Skin epidermis (tissue), 12 donors: Measurements from ENCODE around the gene HIVEP3.
A peak's percentile ranks its signal among the peaks of the same experiment; 100 is the strongest.

Experiments used
- H3K27ac ChIP-seq, 21 experiments: fragments of 200-600 bp; sonication (generic) in 11 of 21; one replicate each; pipeline ENCODE4 v1.5.0; 2020; ENCODE audit warnings: mild to moderate bottlenecking in 3 of 21, inconsistent platforms in 2 of 21, moderate library complexity in 2 of 21
- H3K4me3 ChIP-seq, 7 experiments: fragments of 200-600 bp; sonication (generic) in 2 of 7; one replicate each; pipeline ENCODE4 v1.5.0; 2020; ENCODE audit warnings: inconsistent platforms in 2 of 7, mild to moderate bottlenecking in 2 of 7, moderate library complexity in 1 of 7

HIVEP3 gene

GRCh38 chr1:41514381-41514780 lies 404.3 kb downstream of the HIVEP3 start:
- H3K27ac ChIP-seq, result no peak overlapping the region

DNA sequence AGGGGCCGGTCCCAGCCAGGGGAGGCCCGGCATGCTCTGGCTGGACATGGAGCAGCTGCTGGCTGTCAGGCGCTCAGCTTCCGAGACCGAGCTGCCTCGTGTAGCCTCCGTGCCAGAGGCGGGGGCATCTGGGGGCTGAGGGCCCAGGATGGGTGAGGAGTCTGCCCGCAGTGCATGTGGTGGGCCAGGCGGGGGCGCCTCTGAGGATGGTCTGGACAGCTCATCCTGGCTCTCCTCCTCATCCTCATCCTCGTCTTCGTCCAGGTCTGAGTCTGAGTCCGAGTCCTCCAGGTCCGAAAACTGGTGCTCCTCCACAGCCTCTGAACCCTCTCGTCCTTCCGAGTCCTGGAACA lies 405.4 kb downstream of the HIVEP3 start:
- Histone ChIP-seq H3K4me3 (no peak overlapping the region), H3K27ac (no peak overlapping the region)

More at GRCh38 chr1:41514381-41514780, 404.3 kb downstream of the HIVEP3 start:
- H3K4me3 ChIP-seq, result no peak overlapping the region

DNA sequence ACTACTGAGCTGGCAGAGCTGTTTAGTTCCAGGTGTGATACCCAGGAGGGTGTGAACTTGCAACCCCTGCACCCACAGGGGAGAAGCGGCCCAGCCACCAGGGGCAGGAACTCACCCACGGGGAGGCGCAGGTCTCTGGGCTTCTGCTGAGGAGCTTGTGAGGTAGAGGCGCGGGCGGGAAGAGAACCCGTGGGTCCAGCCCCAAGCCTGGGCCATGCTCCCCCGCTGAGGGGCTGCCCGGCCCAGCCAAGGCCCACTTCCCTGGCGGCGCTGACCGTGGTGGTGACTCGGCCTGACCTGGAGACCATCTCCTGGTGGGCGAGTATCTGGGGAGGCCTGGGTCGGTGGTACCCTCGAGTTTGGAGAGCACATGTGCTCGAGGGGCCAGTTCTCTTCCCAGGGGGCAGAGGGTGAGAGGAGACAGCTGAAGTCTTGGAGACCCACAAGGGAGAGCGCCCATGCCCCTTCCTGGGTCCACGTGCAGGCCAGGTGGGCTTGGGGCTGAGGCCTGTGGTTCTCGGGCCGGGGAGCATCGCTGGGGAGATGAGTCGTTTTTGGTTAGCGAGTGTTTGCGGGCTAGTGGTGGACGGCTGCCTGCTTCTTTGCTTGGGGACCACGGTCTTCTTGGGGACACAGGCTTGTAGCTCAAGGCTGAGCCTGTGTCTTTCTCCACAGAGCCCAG lies 405.9 kb downstream of the HIVEP3 start:
- H3K4me3 ChIP-seq, result no peak overlapping the region
- H3K27ac ChIP-seq, result no peak overlapping the region

DNA sequence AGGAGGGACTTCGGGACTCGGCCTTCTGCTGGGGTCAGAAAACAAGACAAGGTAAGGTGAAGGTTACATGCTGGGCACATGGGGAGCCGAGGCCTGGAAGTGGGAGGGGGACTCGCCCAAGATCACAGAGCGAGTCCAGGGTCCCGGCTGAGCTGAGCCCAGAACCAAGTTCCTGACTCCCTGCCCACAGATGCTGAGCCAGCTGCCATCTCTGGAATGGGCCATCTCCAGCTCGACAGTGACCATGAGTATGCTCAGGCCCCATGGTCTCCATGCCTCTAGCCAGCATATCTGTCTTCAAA lies 407.5 kb downstream of the HIVEP3 start:
- Histone ChIP-seq H3K27ac (no peak overlapping the region), H3K4me3 (no peak overlapping the region)

GRCh38 chr1:41510531-41511238 lies 408.0 kb downstream of the HIVEP3 start:
- Histone ChIP-seq H3K4me3 (no peak overlapping the region), H3K27ac (no peak overlapping the region)

GRCh38 chr1:41509270-41509671 lies 409.5 kb downstream of the HIVEP3 start:
- Histone ChIP-seq H3K4me3 (no peak overlapping the region), H3K27ac (no peak overlapping the region)

- peak overlapping the region in 1 of 21 experiments; percentile 5 for H3K27ac ChIP-seq
- no peak overlapping the region for H3K4me3 ChIP-seq
Measured at GRCh38 chr1:41508290-41508689, 410.4 kb downstream of the HIVEP3 start.

- H3K27ac ChIP-seq, result peak overlapping the region in 1 of 21 experiments; percentile 5
- no peak overlapping the region for H3K4me3 ChIP-seq
Measured at GRCh38 chr1:41507836-41508235, 410.9 kb downstream of the HIVEP3 start.

DNA sequence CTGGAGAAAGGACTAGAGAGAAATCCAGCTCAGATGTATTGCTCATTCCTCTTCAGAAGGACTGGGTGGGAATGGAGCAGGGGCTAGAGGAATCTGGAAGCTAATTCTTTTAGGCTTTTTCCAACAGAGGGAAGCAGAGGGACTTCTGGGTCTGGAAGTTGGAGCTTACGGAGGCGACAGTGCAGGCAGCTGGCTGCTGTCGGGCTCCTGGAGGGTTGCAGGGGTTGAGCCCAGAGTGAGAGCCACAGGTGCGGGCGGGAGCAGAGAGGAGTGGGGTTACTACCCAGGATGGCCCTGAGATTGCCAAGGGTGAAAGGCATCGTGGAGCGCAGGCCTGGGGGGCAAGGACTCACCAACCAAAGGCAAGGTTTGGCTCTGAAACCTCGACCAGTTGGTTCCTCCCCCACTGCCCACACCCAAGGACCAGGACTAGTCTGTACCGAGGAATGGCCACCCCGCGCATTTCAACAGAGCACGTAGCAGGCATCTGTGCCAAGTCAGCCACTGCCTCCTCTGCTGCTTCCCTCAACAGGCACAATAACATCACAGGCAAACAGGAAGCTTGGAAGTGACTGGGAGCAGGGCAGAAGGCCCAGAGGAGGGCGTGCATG lies 411.5 kb downstream of the HIVEP3 start:
- Histone ChIP-seq H3K27ac (no peak overlapping the region), H3K4me3 (no peak overlapping the region)

DNA sequence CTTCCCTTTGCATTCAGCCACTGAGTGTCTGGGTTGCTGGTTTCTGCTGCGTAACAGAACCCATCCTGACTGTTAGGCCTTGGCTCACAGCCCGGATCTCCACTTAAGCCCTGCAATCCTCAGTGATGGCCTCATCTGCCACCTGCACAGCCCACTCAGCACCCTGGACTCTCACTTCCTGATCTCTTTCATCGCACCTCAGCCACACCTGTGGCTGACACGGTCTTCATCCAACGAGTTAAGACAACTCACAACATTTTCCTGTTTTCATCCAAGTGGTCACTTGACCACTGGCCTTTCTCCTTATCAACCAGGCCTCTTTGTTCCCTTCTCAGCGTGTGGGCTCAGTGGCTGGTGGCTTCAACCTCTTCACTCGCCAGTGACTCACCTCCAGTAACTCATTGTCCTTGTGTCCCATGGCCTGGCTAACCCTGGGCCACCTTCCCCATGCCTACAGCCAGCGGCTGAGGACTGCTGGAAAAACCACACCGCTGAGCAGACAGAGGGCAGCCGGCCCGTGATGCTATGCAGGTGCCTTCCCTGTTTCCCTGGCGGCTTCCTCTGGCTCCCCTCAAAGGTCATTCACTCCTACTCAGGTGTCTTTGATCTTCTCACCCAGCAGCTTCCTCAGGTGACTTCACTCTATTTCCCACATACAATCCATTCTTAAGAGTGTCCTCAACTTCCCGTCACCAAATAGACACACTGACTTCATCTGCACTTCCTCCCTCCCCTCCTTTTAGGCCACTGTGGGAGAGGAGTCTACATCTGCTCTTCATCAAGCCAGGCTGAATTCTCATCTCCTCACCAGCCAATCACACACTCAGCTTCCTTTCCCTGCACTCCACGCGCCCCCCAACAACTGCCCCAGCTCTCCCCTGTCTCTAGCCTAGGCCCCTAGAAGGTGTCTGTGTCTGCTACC lies 414.3 kb downstream of the HIVEP3 start:
- no peak overlapping the region for H3K4me3 ChIP-seq
- H3K27ac ChIP-seq, result peak overlapping the region in 3 of 21 experiments; percentile 18 to 34 (median 27)

GRCh38 chr1:41503538-41504113 lies 415.1 kb downstream of the HIVEP3 start:
- peak overlapping the region in 5 of 21 experiments; percentile 18 to 34 (median 28) for H3K27ac ChIP-seq
- no peak overlapping the region for H3K4me3 ChIP-seq

DNA sequence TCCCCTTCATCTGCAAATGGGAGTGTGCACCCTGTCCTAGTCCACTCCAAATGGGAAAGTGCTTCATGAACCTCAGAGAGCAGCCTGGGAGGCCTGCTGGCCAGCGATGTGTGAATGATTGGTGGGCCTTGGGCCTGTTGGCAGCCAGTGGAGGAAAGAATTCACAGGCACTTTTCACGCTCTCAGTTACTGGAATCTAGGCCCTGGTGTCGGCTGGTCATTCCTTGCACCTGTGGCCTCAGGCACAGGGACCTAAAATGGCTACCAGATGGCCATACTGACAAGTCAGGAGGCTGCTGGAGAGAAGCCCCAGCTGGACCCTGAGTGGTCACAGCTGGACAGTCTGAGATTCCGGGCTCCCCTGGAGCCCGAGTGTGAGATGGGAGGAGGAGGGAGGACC lies 415.8 kb downstream of the HIVEP3 start:
- Histone ChIP-seq H3K4me3 (no peak overlapping the region), H3K27ac (peak overlapping the region in 3 of 21 experiments; percentile 18 to 31 (median 28))

DNA sequence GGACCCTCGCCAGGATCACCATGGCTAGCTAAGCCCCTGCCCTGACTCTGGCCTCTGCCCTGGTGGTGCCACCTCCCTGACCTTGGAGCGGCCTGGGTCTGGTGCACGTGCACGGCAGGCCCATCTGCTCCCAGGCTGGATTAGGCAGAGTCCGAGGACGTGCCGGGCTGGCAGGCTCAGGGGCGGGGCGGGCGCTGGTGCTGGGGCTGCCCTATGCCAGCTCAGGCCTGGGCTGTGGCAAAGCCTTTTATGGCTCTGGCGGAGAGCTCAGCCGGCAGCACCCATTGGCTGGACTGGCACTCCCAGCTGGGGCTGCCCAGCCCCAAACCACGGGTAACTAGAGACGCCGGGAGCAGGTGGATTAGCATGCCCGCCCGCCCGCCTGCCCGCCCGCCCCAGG lies 417.1 kb downstream of the HIVEP3 start:
- H3K27ac ChIP-seq, result peak overlapping the region in 2 of 21 experiments; percentile 2 to 22
- no peak overlapping the region for H3K4me3 ChIP-seq

DNA sequence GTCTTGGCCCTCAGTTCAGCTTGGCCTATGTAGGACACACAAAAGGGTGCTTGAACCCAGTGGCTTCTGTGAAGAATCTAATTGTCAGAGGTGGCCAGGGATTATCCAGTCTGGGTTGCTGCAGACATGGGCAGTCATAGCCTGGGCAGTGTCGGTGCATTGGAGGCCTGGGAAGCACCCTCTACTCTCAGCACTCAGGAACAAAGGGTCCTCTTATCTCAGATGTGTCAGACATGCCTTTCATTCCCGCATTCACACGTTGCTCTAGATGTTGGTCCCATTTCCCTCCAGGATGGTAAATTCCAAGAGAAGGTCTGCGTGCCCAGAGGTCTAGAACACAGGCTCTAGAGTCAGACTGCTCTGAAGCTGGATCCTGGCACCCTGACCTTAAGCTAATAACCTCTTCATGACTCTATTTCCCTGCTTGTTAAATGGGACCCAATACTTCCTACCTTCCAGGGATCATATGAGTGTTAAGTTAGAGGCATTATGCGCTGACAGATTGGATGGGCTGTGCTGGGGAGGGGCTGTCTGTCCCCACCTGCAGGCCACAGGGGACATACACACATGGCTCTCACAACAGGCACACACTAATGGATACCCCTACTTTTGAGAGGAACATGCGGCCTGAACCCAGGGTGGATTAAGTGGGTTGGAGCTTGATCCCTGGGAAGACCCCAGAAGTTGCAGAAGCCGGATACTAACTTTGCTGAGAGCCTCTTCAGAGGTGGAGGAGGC lies 417.8 kb downstream of the HIVEP3 start:
- peak overlapping the region in 6 of 21 experiments; percentile 2 to 58 (median 29) for H3K27ac ChIP-seq
- no peak overlapping the region for H3K4me3 ChIP-seq

GRCh38 chr1:41500378-41500777 lies 418.3 kb downstream of the HIVEP3 start:
- peak overlapping the region in 8 of 21 experiments; percentile 2 to 58 (median 28) for H3K27ac ChIP-seq

DNA sequence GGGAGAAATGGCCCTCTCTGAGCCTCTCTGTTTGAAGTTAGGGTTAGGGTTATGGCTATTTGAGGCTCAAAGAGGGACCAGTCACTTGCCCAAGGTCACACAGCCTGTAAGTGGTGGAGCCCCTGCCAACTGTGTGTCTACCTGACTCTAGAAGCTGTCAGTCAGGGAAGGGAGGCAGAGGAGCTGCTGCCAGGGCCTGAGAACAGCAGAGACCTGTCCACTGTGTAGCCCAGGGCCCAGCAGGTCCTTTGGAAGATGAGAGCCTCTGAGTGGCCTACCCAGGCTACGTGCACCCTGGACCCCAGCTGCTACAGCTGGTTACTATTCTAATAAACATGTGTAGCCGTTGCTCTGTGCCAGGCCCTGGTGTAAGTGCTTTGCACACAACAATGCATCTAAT lies 419.1 kb downstream of the HIVEP3 start:
- peak overlapping the region in 1 of 21 experiments; percentile 58 for H3K27ac ChIP-seq
- H3K4me3 ChIP-seq, result no peak overlapping the region

More at GRCh38 chr1:41500378-41500777, 418.3 kb downstream of the HIVEP3 start:
- no peak overlapping the region for H3K4me3 ChIP-seq

DNA sequence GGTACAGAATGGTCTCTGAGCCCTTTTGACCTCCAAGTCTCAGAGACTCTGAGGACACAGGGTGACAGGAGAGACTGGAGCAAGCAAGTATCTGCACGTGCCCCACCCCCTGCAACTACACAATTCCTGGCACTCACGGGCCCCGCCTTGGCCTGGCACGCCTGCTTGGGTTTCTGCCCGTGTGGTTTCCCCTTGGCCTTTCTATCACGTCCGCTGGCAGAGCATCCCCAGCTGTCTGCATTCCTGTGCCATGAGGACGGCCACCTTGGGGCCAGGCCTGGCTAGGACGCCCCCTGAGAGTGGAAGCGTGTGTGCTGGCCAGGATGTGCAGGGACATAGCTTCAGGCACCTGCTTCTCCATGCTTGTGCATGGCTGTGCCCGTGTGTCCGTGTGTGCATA lies 419.9 kb downstream of the HIVEP3 start:
- no peak overlapping the region for H3K4me3 ChIP-seq
- peak overlapping the region in 4 of 21 experiments; percentile 7 to 63 (median 40) for H3K27ac ChIP-seq

DNA sequence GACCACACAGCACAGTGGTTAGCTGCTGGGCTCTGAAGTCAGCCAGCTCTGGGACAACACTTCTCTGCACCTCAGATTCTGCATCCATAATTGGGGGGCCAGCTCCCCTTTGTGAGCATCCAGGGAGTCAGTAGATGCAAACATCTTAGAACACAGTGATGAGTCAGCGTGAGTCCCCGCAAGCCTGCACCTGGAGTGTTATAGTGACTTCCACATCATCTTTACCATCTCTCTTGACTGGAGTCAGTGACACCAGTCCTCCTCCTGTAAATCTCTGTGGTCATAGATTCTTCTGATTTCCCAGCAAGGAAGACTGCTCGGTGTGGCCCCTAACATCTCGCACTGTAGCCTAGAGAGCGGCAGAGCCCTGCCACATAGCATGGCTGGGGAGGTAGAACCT lies 420.3 kb downstream of the HIVEP3 start:
- H3K27ac ChIP-seq, result peak overlapping the region in 6 of 21 experiments; percentile 6 to 63 (median 14)
- H3K4me3 ChIP-seq, result no peak overlapping the region
